Endodermal cell (in vitro differentiated cells): Measurements from ENCODE around the gene HCFC1. TPM values are rescaled to one million over a fixed set of nuclear protein-coding genes. Genes with fewer than 3 reads are reported as not detected.
A peak's percentile ranks its signal among the peaks of the same experiment; 100 is the strongest.

Experiments used
- DNase-seq: peaks from one replicate; pipeline ENCODE4 v3.0.0-alpha.2; 2017
- H3K27ac ChIP-seq: 2 replicates; pipeline ENCODE4 v1.5.1; 2013; ENCODE audit warnings: mild to moderate bottlenecking, low read depth, low read length, moderate library complexity
- H3K27me3 ChIP-seq: 2 replicates; pipeline ENCODE4 v1.6.1; 2013; ENCODE audit warnings: mild to moderate bottlenecking, low read length, moderate library complexity; ENCODE audit not compliant: insufficient read depth, control insufficient read depth, poor library complexity, severe bottlenecking
- H3K36me3 ChIP-seq: 2 replicates; pipeline ENCODE4 v1.7.0; 2013; ENCODE audit warnings: mild to moderate bottlenecking, low read length, moderate library complexity; ENCODE audit not compliant: control insufficient read depth, insufficient read depth
- H3K4me1 ChIP-seq: one replicate; pipeline ENCODE4 v1.7.0; 2013; ENCODE audit warnings: low read length; ENCODE audit not compliant: control insufficient read depth, insufficient read depth
- H3K4me3 ChIP-seq: 2 replicates; pipeline ENCODE4 v1.5.1; 2013; ENCODE audit warnings: mild to moderate bottlenecking, low read length, moderate library complexity
- H3K9ac ChIP-seq: 2 replicates; pipeline ENCODE4 v1.6.1; 2013; ENCODE audit warnings: mild to moderate bottlenecking, low read length, moderate library complexity; ENCODE audit not compliant: poor library complexity, severe bottlenecking; ENCODE audit errors: extremely low read depth
- H3K9me3 ChIP-seq: 2 replicates; pipeline ENCODE4 v1.6.1; 2013; ENCODE audit warnings: mild to moderate bottlenecking, low read length, moderate library complexity; ENCODE audit not compliant: control insufficient read depth
- H3K27ac Mint-ChIP-seq: 2 replicates; pipeline ENCODE4 v1.8.0; 2020; ENCODE audit warnings: mixed read lengths
- H3K27me3 Mint-ChIP-seq: 2 replicates; pipeline ENCODE4 v1.8.0; 2021; ENCODE audit warnings: mild to moderate bottlenecking, mixed read lengths; ENCODE audit not compliant: insufficient read depth
- H3K36me3 Mint-ChIP-seq: 2 replicates; pipeline ENCODE4 v1.8.0; 2020; ENCODE audit warnings: low read depth, mixed read lengths
- H3K4me1 Mint-ChIP-seq: 2 replicates; pipeline ENCODE4 v1.8.0; 2020; ENCODE audit warnings: mixed read lengths
- H3K4me3 Mint-ChIP-seq: 2 replicates; pipeline ENCODE4 v1.8.0; 2020; ENCODE audit warnings: mild to moderate bottlenecking, moderate library complexity, mixed read lengths
- H3K9me3 Mint-ChIP-seq: 2 replicates; pipeline ENCODE4 v1.8.0; 2020; ENCODE audit warnings: mild to moderate bottlenecking, mixed read lengths
- WGBS, 2 experiments: methylation state at CpG; one replicate each; pipeline versions ENCODE4 v1.1.5 to v1.1.7; 2013; ENCODE audit warnings: missing lambda C conversion rate in 2 of 2, mixed read lengths in 1 of 2; ENCODE audit not compliant: insufficient coverage in 1 of 2, insufficient read length in 1 of 2; 5-methylcytosine and 5-hydroxymethylcytosine counted together
- total RNA-seq, 2 donors: library from RNA; stranded (reverse); fragmentation: NEBNext Ultra II Directional in 1 of 2; extraction: Animal tissue kit (Norgen Biotek cat#: 25700) in 1 of 2; gene quantifications; 2 replicates in 1 of 2; 3 replicates in 1 of 2; pipeline ENCODE4 v1.2.1, GENCODE V29; 2021
- TF ChIP-seq, protein P1 (sequence below): fragments of 200-600 bp; sonication (generic); conservative IDR thresholded peaks from 2 replicates; pipeline ENCODE4 v1.5.0; 2021; ENCODE audit warnings: antibody characterized with exemption, mild to moderate bottlenecking

The HCFC1 gene
- total RNA-seq, 2 donors from 2014 or later, result 93.4 to 112 TPM

DNA sequence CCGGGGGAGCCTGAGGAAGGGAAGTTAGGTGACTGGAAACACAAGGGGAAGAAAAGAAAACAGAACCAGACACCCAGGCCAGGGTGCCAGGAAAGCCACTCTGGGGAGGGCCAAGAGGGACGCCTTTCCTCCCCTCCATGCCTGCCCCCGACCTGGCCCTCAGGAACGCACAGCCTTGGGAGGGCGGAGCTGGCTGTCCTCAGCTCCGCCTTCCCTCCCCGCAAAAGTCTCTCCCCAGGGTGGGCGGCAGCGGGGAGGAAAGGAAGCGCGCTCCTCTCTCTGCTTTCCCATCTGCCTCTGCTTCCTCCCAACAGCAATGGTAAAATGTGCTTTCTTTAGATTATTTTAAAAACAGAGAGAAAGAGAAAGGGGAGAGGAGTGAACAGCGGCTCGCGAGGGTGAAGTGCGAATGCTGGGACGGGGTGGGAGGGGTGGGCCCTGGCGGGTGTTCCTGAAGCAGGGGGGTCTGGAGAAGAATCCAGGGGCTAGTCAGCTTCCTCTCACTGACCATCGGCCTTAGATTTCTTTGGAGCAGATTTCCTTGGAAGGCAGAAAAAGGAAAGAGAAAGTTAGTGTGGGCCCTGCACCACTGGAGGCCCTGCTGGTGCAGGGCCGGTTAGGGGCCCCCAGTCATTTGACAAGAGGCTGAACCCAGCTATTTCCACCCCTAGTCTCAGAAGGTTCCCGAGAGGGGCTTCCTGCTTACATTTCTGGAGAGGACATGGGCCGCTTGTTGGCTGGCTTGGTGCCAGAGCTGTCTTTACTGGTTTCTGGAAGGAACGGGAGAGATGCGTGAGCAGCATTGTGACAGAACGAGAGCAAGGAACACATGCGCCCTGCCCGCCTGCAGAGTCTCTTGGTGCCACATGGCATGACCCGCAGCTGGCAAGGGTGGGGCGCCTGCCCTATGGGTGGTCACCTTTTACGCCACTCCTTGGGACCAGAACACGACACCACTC is 22.5 kb downstream of the HCFC1 start:
- whole genome bisulfite sequencing, 2 experiments, result 80 to 81% methylated on average over 1 to 26 of the region's 30 CpGs
- Mint-ChIP-seq H3K27ac (peak overlapping the region; percentile 86), H3K4me1 (peaks cover 7% of the 10 kb centered on the region), H3K9me3 (peaks cover 3% of the 10 kb centered on the region), H3K27me3 (no peaks in the 10 kb centered on the region), H3K4me3 (no peak overlapping the region), H3K36me3 (peaks cover 56% of the 10 kb centered on the region)
- no peaks in the 10 kb centered on the region for H3K4me1 ChIP-seq
- no peaks in the 10 kb centered on the region for H3K9me3 ChIP-seq
- H3K27me3 ChIP-seq, result no peaks in the 10 kb centered on the region
- no peak overlapping the region for H3K4me3 ChIP-seq
- H3K36me3 ChIP-seq, result peaks cover 25% of the 10 kb centered on the region
- TF ChIP-seq, protein P1, sequence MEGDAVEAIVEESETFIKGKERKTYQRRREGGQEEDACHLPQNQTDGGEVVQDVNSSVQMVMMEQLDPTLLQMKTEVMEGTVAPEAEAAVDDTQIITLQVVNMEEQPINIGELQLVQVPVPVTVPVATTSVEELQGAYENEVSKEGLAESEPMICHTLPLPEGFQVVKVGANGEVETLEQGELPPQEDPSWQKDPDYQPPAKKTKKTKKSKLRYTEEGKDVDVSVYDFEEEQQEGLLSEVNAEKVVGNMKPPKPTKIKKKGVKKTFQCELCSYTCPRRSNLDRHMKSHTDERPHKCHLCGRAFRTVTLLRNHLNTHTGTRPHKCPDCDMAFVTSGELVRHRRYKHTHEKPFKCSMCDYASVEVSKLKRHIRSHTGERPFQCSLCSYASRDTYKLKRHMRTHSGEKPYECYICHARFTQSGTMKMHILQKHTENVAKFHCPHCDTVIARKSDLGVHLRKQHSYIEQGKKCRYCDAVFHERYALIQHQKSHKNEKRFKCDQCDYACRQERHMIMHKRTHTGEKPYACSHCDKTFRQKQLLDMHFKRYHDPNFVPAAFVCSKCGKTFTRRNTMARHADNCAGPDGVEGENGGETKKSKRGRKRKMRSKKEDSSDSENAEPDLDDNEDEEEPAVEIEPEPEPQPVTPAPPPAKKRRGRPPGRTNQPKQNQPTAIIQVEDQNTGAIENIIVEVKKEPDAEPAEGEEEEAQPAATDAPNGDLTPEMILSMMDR, result no peak
- H3K27ac ChIP-seq, result peak overlapping the region; percentile 80
- no peak for DNase-seq
- H3K9ac ChIP-seq, result no peak overlapping the region

DNA sequence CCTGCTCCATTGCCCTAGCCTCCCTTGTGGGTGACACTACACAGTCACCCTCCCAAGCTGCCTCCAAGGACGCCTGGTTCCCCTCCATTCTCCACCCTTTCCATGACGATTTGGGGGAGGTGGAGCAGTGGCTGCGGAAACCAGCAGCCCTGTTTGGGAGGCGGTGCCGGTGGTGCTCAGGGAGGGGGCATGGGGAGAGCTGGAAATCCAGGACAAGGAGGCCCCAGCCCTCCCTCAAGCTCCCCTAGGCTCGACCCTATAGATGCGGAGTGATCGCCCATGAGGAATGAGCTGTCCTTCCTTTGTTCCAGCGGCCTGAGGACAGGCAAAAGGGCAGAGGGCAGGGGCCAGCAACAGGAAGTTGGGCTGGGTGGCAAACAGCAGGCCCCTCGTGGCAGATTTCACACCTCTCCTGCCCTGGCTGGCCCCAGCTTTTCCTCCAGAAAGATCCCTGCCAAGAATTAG is 23.6 kb downstream of the HCFC1 start:
- Mint-ChIP-seq H3K4me1 (peaks cover 7% of the 10 kb centered on the region), H3K36me3 (peaks cover 49% of the 10 kb centered on the region), H3K4me3 (no peak overlapping the region), H3K27ac (peak overlapping the region; percentile 86), H3K9me3 (peaks cover 9% of the 10 kb centered on the region), H3K27me3 (no peaks in the 10 kb centered on the region)
- no peak for DNase-seq
- WGBS, 2 experiments, result 81% methylated on average over 8 of the region's 10 CpGs; no CpG with 5 or more reads in 1 of the 2 experiments
- Histone ChIP-seq H3K9me3 (no peaks in the 10 kb centered on the region), H3K9ac (no peak overlapping the region), H3K27ac (peak overlapping the region; percentile 80), H3K4me1 (no peaks in the 10 kb centered on the region), H3K4me3 (no peak overlapping the region), H3K36me3 (peaks cover 23% of the 10 kb centered on the region), H3K27me3 (no peaks in the 10 kb centered on the region)
- TF ChIP-seq, protein P1, result no peak

DNA sequence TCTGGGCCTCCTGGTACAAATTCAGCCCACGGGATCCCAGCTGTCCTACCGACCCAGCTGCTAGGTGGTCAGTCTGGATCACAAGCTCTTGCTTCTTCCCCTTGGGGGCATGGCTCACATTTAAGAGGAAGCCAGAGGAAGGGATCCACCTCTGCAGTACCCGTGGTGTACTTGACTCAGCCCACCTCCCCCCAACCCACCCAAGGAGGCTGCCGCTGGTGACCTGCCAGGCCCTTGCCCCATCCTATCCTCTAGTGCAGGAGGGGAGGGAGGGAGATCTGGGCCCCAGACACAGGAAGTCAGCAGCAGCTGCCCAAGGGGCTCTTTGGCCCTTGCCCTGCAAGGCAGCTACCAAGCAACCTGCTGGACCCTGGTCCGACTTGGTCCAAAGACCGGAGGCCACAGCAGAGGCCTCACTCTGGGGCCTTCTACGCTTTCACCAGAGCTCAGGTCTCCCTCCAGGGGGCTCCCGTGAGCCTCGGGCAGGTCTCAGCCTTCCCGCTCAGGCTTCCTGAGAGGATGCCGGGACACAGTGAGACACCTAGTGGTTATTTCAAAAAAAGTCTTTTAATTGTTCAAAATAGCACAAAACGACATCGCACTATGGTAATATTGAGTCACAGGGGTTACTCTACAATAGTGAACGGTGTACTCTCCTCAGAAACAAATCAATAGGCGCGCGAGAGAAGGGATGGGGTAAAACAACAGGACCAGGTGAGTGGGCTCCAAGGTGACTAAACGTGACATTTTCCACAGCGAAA is 24.4 kb downstream of the HCFC1 start:
- Histone ChIP-seq H3K27me3 (no peaks in the 10 kb centered on the region), H3K27ac (peak overlapping the region; percentile 80), H3K36me3 (peaks cover 15% of the 10 kb centered on the region), H3K9ac (no peak overlapping the region), H3K4me3 (no peak overlapping the region), H3K9me3 (no peaks in the 10 kb centered on the region), H3K4me1 (no peaks in the 10 kb centered on the region)
- Mint-ChIP-seq H3K4me1 (peaks cover 7% of the 10 kb centered on the region), H3K27ac (peak overlapping the region; percentile 62), H3K36me3 (peaks cover 43% of the 10 kb centered on the region), H3K9me3 (peaks cover 9% of the 10 kb centered on the region), H3K27me3 (no peaks in the 10 kb centered on the region), H3K4me3 (no peak overlapping the region)
- WGBS, 2 experiments, result 40 to 42% methylated on average over 1 to 15 of the region's 19 CpGs
- peak; percentile 90 for DNase-seq
- TF ChIP-seq, protein P1, result peak; percentile 96
